ENCODE results near the gene CNIH4.
"Not testable (repeated sequence)": the region's sequence is repeated elsewhere in the genome, so short reads cannot be mapped to it uniquely, and the experiment has no call there.

Gene CNIH4

DNA sequence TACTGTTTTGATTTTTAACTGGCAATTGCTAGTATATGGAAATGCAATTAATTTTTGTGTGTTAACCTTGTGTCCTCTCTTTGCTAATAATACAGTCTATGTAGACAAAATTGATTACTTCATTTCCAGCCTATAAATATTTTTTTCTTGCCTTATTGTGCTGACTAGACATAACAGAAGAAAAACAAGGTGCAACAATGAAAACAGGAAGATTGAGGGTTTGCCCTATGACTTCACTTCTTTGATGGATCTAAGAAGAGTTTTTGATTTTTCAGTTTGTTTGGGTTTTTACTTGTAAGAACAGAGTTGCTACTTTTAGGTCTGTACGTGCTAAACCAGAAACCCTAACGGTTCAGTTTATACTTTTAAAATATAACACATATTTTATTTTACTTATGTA, 8.5 kb upstream of the CNIH4 start:
- ChIA-PET POLR2A (ENCODE audit: low non-redundant PET) (no interaction called here), CTCF (no interaction called here)
- H3K27ac ChIP-seq, result no peak overlapping the region
- no peak for DNase-seq (ENCODE audit: low spot score)
- TF ChIP-seq, protein P1, sequence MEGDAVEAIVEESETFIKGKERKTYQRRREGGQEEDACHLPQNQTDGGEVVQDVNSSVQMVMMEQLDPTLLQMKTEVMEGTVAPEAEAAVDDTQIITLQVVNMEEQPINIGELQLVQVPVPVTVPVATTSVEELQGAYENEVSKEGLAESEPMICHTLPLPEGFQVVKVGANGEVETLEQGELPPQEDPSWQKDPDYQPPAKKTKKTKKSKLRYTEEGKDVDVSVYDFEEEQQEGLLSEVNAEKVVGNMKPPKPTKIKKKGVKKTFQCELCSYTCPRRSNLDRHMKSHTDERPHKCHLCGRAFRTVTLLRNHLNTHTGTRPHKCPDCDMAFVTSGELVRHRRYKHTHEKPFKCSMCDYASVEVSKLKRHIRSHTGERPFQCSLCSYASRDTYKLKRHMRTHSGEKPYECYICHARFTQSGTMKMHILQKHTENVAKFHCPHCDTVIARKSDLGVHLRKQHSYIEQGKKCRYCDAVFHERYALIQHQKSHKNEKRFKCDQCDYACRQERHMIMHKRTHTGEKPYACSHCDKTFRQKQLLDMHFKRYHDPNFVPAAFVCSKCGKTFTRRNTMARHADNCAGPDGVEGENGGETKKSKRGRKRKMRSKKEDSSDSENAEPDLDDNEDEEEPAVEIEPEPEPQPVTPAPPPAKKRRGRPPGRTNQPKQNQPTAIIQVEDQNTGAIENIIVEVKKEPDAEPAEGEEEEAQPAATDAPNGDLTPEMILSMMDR (conservative IDR thresholded peaks at IDR 0.05; ENCODE audit: low read depth), result no peak

DNA sequence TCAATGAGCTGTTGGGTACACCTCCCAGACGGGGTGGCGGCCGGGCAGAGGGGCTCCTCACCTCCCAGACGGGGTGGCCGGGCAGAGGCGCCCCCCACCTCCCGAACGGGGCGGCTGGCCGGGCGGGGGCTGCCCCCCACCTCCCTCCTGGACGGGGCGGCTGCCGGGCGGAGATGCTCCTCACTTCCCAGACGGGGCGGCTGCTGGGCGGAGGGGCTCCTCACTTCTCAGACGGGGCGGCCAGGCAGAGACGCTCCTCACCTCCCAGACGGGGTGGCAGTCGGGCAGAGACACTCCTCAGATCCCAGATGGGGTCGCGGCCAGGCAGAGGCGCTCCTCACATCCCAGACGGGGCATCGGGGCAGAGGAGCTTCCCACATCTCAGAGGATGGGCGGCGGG, 7.0 kb upstream of the CNIH4 start:
- POLR2A ChIA-PET (ENCODE audit: low non-redundant PET), result not testable (repeated sequence)

GRCh38 chr1:224352436-224353085, 4.1 kb upstream of the CNIH4 start:
- CTCF ChIA-PET; H3K27ac ChIP-seq; DNase-seq (ENCODE audit: low spot score); POLR2A ChIA-PET (ENCODE audit: low non-redundant PET): not testable (repeated sequence)

More for the DNA sequence above, 7.0 kb upstream of the CNIH4 start:
- H3K27ac ChIP-seq; DNase-seq (ENCODE audit: low spot score); CTCF ChIA-PET: not testable (repeated sequence)

DNA sequence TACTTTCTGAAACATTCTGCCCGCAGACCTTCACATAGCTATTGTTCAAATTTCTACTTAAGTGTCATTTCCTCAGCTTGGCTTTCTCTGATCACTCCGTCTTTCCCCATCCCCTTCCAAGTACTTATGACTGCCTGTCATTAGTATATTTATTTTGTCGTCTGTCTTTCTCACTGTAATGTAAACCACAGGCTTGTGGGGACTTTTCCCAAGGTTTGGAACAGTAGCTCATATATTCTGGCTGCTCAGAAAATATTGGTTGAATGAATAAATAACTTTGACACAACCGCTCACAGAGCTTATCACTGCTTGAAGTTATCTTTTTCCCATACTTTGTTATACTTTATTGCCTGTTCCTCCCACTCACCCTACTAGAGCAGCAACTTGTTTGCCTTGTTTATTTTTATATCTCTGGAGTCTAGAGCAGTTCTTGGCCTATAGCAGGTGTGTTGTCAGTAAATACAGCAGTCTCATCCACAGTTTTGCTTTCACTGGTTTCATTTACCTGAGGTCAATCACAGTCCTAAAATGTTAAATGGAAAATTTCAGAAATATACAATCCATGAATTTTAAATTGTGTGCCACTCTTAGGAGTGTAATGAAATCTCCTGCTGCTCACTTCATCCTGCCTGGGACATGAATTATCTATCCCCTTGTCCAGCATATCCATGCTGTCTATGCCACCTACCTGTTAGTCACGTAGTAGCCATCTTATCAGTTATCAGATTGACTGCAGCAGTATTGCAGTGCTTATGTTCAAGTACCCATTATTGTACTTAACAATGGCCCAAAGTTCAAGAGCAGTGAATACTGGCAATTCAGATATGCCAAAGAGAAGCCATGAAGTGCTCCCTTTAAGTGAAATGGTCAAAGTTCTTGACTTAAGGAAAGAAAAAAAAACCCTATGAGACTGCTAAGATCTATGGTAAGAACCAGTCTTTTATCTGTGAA, 2.4 kb upstream of the CNIH4 start:
- ChIA-PET POLR2A (ENCODE audit: low non-redundant PET) (no interaction called here), CTCF (no interaction called here)
- DNase-seq (ENCODE audit: low spot score), result no peak
- TF ChIP-seq, protein P1 (conservative IDR thresholded peaks at IDR 0.05; ENCODE audit: low read depth), result no peak
- H3K27ac ChIP-seq, result no peak overlapping the region

GRCh38 chr1:224357626-224358124, 996 bp downstream of the CNIH4 start:
- TF ChIP-seq, protein P1 (conservative IDR thresholded peaks at IDR 0.05; ENCODE audit: low read depth), result no peak
- ChIA-PET CTCF (interaction anchor here (0.6 kb wide), 2 partner anchors 208 to 1435 kb away, joined by 3 to 9 read pairs; no protein-coding TSS in a partner anchor), POLR2A (ENCODE audit: low non-redundant PET) (interaction anchor here (0.9 kb wide), 1 partner anchor 12 kb away, joined by 3 read pairs; no protein-coding TSS in a partner anchor)
- DNase-seq (ENCODE audit: low spot score), result peak; percentile 21
- H3K27ac ChIP-seq, result peak overlapping the region; percentile 89

- ChIA-PET POLR2A (ENCODE audit: low non-redundant PET) (interaction anchor here (0.9 kb wide), 1 partner anchor 12 kb away, joined by 3 read pairs; no protein-coding TSS in a partner anchor), CTCF (no interaction called here)
- TF ChIP-seq, protein P1 (conservative IDR thresholded peaks at IDR 0.05; ENCODE audit: low read depth), result no peak
- DNase-seq (ENCODE audit: low spot score), result no peak
- no peak overlapping the region for H3K27ac ChIP-seq
Measured at GRCh38 chr1:224358237-224358636, 1.6 kb downstream of the CNIH4 start.

- TF ChIP-seq, protein P1 (conservative IDR thresholded peaks at IDR 0.05; ENCODE audit: low read depth), result no peak
- CTCF ChIA-PET, result interaction anchor here (0.6 kb wide), 1 partner anchor 240 kb away, joined by 4 read pairs; no protein-coding TSS in a partner anchor
- no peak overlapping the region for H3K27ac ChIP-seq
- POLR2A ChIA-PET (ENCODE audit: low non-redundant PET), result no interaction called here
- DNase-seq (ENCODE audit: low spot score), result no peak
Measured at GRCh38 chr1:224359207-224359606, 2.5 kb downstream of the CNIH4 start.
